Motor neuron (in vitro differentiated cells): ENCODE measurements around the gene PEMT. TPM values are rescaled to one million over a fixed set of nuclear protein-coding genes. Genes with fewer than 3 reads are reported as not detected.

ENCODE experiments used
- ATAC-seq, 8 experiments: fragments of 200-7000 bp; cut with Tn5 transposase; replicated peaks in 6 of 8; 2 replicates each; pipeline ENCODE4 v1.8.0; 2021; ENCODE audit warnings: mild to moderate bottlenecking in 8 of 8, moderate library complexity in 8 of 8
- H3K27ac ChIP-seq, 2 donors: fragments of 250-450 bp; sonication (Bioruptor Pico); 2 replicates each; pipeline ENCODE4 v1.9.0; 2021; ENCODE audit warnings: antibody characterized with exemption in 2 of 2, mild to moderate bottlenecking in 2 of 2, moderate library complexity in 1 of 2
- H3K4me1 ChIP-seq, 2 donors: fragments of 250-450 bp; sonication (Bioruptor Pico); replicated peaks in 1 of 2; 2 replicates each; pipeline ENCODE4 v1.6.1; 2021; ENCODE audit warnings: antibody characterized with exemption in 2 of 2, mild to moderate bottlenecking in 2 of 2, moderate library complexity in 1 of 2
- H3K4me3 ChIP-seq, 5 donors: fragments of 250-450 bp; sonication (Bioruptor Pico); 2 replicates each; pipeline ENCODE4 v1.9.0; 2021; ENCODE audit warnings: antibody characterized with exemption in 5 of 5, mild to moderate bottlenecking in 5 of 5, moderate library complexity in 4 of 5
- WGBS, 10 experiments: fragments of 450-650 bp; shearing (Covaris generic); methylation state at CpG; one replicate each; pipeline ENCODE4 v1.0.0; 2022; 5-methylcytosine and 5-hydroxymethylcytosine counted together
- in situ Hi-C, 9 experiments: fragments of 400-800 bp; cut with MboI; loops; one replicate each; pipeline ENCODE4 v1.15.0; 2021; ENCODE audit warnings: low sequenced_read_pairs in 9 of 9, low pct_unique_long_range_greater_than_20kb in 2 of 9; ENCODE audit not compliant: unreplicated experiment in 9 of 9
- total RNA-seq, 8 experiments: library from RNA; unstranded; fragments of 300-600 nt; gene quantifications; 2 replicates each; pipeline versions ENCODE4 v1.2.3 to v1.2.4, GENCODE V29; 2022

PEMT gene
- total RNA-seq, 8 experiments from 2014 or later, result 21.1 to 59.0 (median 32.9) TPM

GRCh38 chr17:17577373-17577772 lies 14.1 kb downstream of the PEMT start:
- in situ Hi-C loops, result no loop called here
- 83 to 90% methylated on average over 2 to 4 of the region's 17 CpGs; no CpG with 5 or more reads in 8 of the 10 experiments for WGBS, 10 experiments
- no peak overlapping the region for H3K27ac ChIP-seq
- H3K4me1 ChIP-seq, result peaks cover 21 to 23% of the 10 kb centered on the region in 2 donors
- no peak for ATAC-seq
- H3K4me3 ChIP-seq, result no peak overlapping the region

- in situ Hi-C loops, result no loop called here
- H3K4me1 ChIP-seq, result peaks cover 16 to 19% of the 10 kb centered on the region in 2 donors
- H3K27ac ChIP-seq, result no peak overlapping the region
- H3K4me3 ChIP-seq, result no peak overlapping the region
- 80 to 100% (median 88%) methylated on average over 1 to 9 of the region's 13 CpGs; no CpG with 5 or more reads in 4 of the 10 experiments for WGBS, 10 experiments
- ATAC-seq, result no peak
These were observed 14.7 kb downstream of the PEMT start for GRCh38 chr17:17576772-17577234.

GRCh38 chr17:17575360-17576251 lies 15.9 kb downstream of the PEMT start:
- no peak overlapping the region for H3K4me3 ChIP-seq
- peak in 2 of 8 experiments; percentile 66 to 86 for ATAC-seq
- peaks cover 4 to 7% of the 10 kb centered on the region in 2 donors for H3K4me1 ChIP-seq
- WGBS, 10 experiments, result 10 to 100% (median 68%) methylated on average over 1 to 6 of the region's 16 CpGs; no CpG with 5 or more reads in 4 of the 10 experiments
- H3K27ac ChIP-seq, result no peak overlapping the region
- in situ Hi-C loops, result no loop called here

- in situ Hi-C loops, result no loop called here
- no peak overlapping the region for H3K4me3 ChIP-seq
- H3K4me1 ChIP-seq, result peaks cover 0 to 3% of the 10 kb centered on the region in 2 donors
- 25 to 100% (median 93%) methylated on average over 2 to 7 of the region's 7 CpGs; no CpG with 5 or more reads in 3 of the 10 experiments for WGBS, 10 experiments
- ATAC-seq, result no peak
- H3K27ac ChIP-seq, result no peak overlapping the region
These were observed 17.6 kb downstream of the PEMT start for GRCh38 chr17:17573912-17574311.

- Histone ChIP-seq H3K4me1 (peaks cover 0 to 3% of the 10 kb centered on the region in 2 donors), H3K27ac (no peak overlapping the region), H3K4me3 (no peak overlapping the region)
- WGBS, 10 experiments, result 60 to 90% (median 74%) methylated on average over 2 to 7 of the region's 15 CpGs; no CpG with 5 or more reads in 4 of the 10 experiments
- no peak for ATAC-seq
- in situ Hi-C loops, result no loop called here
These were observed 19.3 kb downstream of the PEMT start for GRCh38 chr17:17572010-17572785.

GRCh38 chr17:17570798-17571716 lies 20.5 kb downstream of the PEMT start:
- peaks cover 0 to 3% of the 10 kb centered on the region in 2 donors for H3K4me1 ChIP-seq
- ATAC-seq, result no peak
- H3K4me3 ChIP-seq, result no peak overlapping the region
- in situ Hi-C loops, result no loop called here
- 60 to 100% (median 80%) methylated on average over 2 to 7 of the region's 15 CpGs; no CpG with 5 or more reads in 3 of the 10 experiments for WGBS, 10 experiments
- H3K27ac ChIP-seq, result no peak overlapping the region

GRCh38 chr17:17570140-17570797 lies 21.2 kb downstream of the PEMT start:
- in situ Hi-C loops, result no loop called here
- WGBS, 10 experiments, result 50 to 100% (median 82%) methylated on average over 1 to 4 of the region's 7 CpGs; no CpG with 5 or more reads in 5 of the 10 experiments
- peak in 6 of 8 experiments; percentile 68 to 88 (median 80) for ATAC-seq
- Histone ChIP-seq H3K4me3 (no peak overlapping the region), H3K4me1 (no peaks in the 10 kb centered on the region), H3K27ac (no peak overlapping the region)

GRCh38 chr17:17569691-17570090 lies 21.8 kb downstream of the PEMT start:
- H3K4me1 ChIP-seq, result no peaks in the 10 kb centered on the region
- WGBS, 10 experiments, result 70 to 100% (median 80%) methylated on average over 1 to 3 of the region's 4 CpGs; no CpG with 5 or more reads in 5 of the 10 experiments
- in situ Hi-C loops, result loop anchor here in 2 of 9 experiments (10.0 kb wide), 2 partner anchors 65 to 215 kb away; no protein-coding TSS in a partner anchor
- ATAC-seq, result no peak
- no peak overlapping the region for H3K27ac ChIP-seq
- H3K4me3 ChIP-seq, result no peak overlapping the region

- in situ Hi-C loops, result loop anchor here in 2 of 9 experiments (10.0 kb wide), 2 partner anchors 64 to 214 kb away; no protein-coding TSS in a partner anchor
- Histone ChIP-seq H3K27ac (no peak overlapping the region), H3K4me1 (no peaks in the 10 kb centered on the region), H3K4me3 (no peak overlapping the region)
- 0 to 100% (median 60%) methylated on average over 1 to 2 of the region's 6 CpGs; no CpG with 5 or more reads in 5 of the 10 experiments for WGBS, 10 experiments
- peak in 6 of 8 experiments; percentile 44 to 84 (median 56) for ATAC-seq
These were observed 22.7 kb downstream of the PEMT start for GRCh38 chr17:17568772-17569195.

GRCh38 chr17:17567631-17568030 lies 23.9 kb downstream of the PEMT start:
- in situ Hi-C loops, result loop anchor here in 2 of 9 experiments (10.0 kb wide), 2 partner anchors 63 to 213 kb away; no protein-coding TSS in a partner anchor
- 24 to 100% (median 67%) methylated on average over 1 to 3 of the region's 7 CpGs; no CpG with 5 or more reads in 5 of the 10 experiments for WGBS, 10 experiments
- Histone ChIP-seq H3K4me3 (no peak overlapping the region), H3K27ac (no peak overlapping the region), H3K4me1 (no peaks in the 10 kb centered on the region)
- ATAC-seq, result peak in 1 of 8 experiments; percentile 58

GRCh38 chr17:17566896-17567513 lies 24.5 kb downstream of the PEMT start:
- Histone ChIP-seq H3K27ac (no peak overlapping the region), H3K4me3 (no peak overlapping the region), H3K4me1 (no peaks in the 10 kb centered on the region)
- in situ Hi-C loops, result loop anchor here in 2 of 9 experiments (10.0 kb wide), 2 partner anchors 62 to 212 kb away; no protein-coding TSS in a partner anchor
- WGBS, 10 experiments, result 65 to 100% (median 90%) methylated on average over 1 to 6 of the region's 11 CpGs; no CpG with 5 or more reads in 5 of the 10 experiments
- peak in 1 of 8 experiments; percentile 4 for ATAC-seq
